ENCODE results near the gene HIRA. TPM values are rescaled to one million over a fixed set of nuclear protein-coding genes. Genes with fewer than 3 reads are reported as not detected.

Gene HIRA
- total RNA-seq, 1 experiment from 2014 or later = 20.0 TPM

DNA sequence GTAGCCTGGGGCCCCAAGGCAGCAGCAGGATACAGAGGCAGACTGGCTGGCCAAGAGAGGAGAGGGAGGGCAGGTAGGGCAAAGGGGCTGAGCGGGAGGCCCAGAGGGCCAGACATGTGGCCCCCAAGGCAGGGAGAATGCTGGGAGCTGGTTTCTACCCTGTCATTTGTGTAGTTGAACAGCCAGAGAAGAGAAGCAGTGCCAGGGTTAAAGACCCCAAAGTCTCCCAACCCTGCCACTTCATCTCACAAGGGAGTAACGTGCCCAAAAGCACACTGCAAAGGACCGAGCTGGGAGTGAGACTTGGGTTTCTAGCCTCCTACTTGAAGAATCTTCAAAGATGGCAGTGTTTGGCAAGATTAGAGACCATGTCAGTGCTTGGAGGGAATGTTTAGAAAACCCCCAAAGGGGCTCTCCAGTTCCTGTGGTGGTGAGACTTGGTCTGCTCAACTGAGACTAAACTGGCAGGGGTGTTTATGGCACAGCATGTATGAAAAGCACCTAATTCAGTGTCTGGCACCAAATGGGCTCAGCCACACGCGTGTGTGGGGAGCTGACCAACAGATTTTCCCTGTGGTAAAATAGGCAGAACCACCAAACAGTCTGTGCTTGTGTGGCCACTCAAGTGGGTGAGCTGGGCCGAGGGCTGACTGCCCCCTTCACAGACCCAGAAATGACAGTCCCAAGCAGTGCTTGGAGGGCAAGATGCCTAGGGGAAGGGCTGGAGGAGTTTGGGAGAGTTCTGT lies 71.8 kb downstream of the HIRA start:
- H4K20me1 ChIP-seq (ENCODE audit: insufficient read depth, low read depth, low read length) = no peaks in the 10 kb centered on the region
- no peak overlapping the region for H2AFZ ChIP-seq (ENCODE audit: low read length)
- H3K9ac ChIP-seq (ENCODE audit: low read length) = no peak overlapping the region
- H3K36me3 ChIP-seq (ENCODE audit: insufficient read depth, low read length) = peaks cover 26% of the 10 kb centered on the region
- no peak overlapping the region for H3K4me2 ChIP-seq (ENCODE audit: low read depth, low read length, poor library complexity, severe bottlenecking)
- H3K9me3 ChIP-seq (ENCODE audit: low read length) = no peaks in the 10 kb centered on the region
- no peak for DNase-seq
- no peak overlapping the region for H3K4me3 ChIP-seq (ENCODE audit: low read length)
- H3K27me3 ChIP-seq (ENCODE audit: low read length) = no peaks in the 10 kb centered on the region
- H3K79me2 ChIP-seq (ENCODE audit: low read length) = no peaks in the 10 kb centered on the region
- no peaks in the 10 kb centered on the region for H3K9me2 ChIP-seq (replicated peaks; ENCODE audit: insufficient read depth, low read length)
- H3K27ac ChIP-seq (ENCODE audit: low read length) = no peak overlapping the region
- peaks cover 13% of the 10 kb centered on the region for H3K4me1 ChIP-seq (ENCODE audit: low read length)

DNA sequence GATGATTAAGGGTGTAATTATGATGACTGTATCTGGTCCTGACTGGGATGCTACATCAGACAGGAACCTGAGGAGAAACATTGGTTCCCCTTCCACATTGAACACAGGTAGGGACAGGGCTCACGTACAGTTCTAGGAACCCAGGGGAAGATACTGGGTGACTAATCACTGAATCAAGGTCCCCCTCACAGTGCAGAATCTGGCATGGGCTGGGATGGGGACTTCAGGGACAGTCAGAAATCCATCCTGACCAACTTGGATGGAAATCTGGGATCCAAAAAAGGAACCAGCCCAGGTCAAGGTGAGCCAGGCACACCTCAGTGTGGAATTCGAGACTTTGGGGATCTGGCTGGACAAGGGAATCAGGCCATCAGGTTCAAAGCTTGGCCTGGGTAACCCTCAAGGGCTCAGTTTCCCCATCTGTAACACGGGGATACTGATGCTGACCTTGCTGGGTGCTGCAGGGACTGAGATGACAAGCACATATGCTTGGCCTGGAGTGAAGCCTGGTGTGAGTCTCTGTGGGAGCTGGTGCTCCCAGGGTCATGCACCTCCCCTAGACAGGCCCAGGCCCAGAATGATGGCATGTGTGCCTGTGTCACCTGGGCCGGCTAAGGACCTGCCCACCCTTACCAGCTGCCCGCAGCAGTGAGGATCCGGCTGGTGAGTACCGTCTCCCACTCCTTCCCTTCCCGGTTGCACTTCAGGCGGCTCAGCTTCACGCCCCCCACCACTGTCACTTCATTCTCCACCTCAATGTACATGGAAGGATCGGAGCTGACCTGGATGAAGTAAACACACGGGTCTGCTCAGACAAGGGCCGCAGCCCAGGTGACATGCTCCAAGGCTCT lies 72.6 kb downstream of the HIRA start:
- Histone ChIP-seq H3K9me2 (replicated peaks; ENCODE audit: insufficient read depth, low read length) (no peaks in the 10 kb centered on the region), H3K4me2 (ENCODE audit: low read depth, low read length, poor library complexity, severe bottlenecking) (no peak overlapping the region), H3K9ac (ENCODE audit: low read length) (no peak overlapping the region), H3K4me1 (ENCODE audit: low read length) (peaks cover 13% of the 10 kb centered on the region), H3K27me3 (ENCODE audit: low read length) (no peaks in the 10 kb centered on the region), H3K36me3 (ENCODE audit: insufficient read depth, low read length) (peaks cover 22% of the 10 kb centered on the region), H3K4me3 (ENCODE audit: low read length) (no peak overlapping the region), H3K79me2 (ENCODE audit: low read length) (no peaks in the 10 kb centered on the region), H2AFZ (ENCODE audit: low read length) (no peak overlapping the region), H3K27ac (ENCODE audit: low read length) (no peak overlapping the region), H4K20me1 (ENCODE audit: insufficient read depth, low read depth, low read length) (no peaks in the 10 kb centered on the region), H3K9me3 (ENCODE audit: low read length) (no peaks in the 10 kb centered on the region)
- DNase-seq = no peak

DNA sequence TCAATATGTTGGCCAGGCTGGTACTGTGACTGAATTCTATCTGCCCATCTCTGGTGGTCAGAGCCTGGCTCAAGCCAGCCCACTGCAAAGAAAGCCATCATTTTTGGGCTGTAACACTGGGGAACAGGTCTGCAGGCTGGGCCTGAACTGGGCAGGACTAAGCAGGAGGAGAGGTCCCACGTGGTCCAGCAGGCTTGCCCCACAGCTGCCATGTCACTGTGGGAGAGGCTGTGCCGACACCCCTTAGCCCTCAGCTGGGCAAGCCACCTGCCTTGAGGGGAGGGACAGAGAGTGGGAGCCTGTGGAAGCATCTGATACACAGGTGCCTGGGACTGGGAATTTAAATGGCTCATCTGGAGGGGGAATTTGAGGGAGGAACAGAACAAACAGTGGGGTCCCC lies 73.3 kb downstream of the HIRA start:
- Histone ChIP-seq H3K9ac (ENCODE audit: low read length) (no peak overlapping the region), H3K36me3 (ENCODE audit: insufficient read depth, low read length) (peaks cover 21% of the 10 kb centered on the region)

DNA sequence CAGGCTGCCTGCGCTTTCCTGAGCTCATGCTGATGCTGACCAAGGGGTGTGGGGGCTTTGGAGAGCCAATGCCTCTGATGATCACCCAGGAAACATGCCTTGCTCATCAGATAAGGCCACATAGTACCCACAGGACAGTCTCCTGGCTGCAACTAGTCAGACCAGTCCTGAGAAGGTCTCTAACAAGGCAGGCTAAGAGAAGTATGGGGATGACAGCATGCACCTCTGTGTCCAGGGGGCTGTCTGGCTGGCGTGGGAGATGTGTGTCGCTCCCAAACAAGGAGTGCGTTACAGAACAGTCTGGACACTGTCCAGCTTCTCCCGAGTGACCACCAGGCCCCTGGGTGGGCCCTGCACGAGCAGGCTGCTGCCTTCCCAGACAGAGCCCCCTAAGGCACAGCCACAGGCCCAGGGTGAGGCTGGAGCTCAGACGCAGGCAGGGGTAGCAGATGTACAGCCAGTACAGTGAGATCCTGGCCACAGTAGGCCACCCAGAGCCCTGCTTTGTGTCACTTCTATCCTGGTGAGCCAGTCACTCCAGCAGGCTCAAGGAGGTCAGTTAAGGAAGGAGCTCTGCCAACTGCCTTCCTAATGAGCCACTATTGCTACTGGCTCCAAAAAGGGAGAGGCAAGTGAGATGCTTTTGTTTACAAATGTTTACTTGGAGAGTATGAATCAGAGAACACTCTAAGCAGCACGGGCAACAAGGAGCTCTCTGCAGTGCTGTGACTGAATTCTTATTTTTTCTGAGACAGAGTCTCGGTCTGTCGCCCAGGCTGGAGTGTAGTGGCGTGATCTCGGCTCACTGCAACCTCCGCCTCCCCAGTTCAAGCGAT lies 74.0 kb downstream of the HIRA start:
- Histone ChIP-seq H3K4me1 (ENCODE audit: low read length) (peaks cover 10% of the 10 kb centered on the region), H3K9me3 (ENCODE audit: low read length) (no peaks in the 10 kb centered on the region), H4K20me1 (ENCODE audit: insufficient read depth, low read depth, low read length) (no peaks in the 10 kb centered on the region), H3K27ac (ENCODE audit: low read length) (no peak overlapping the region), H2AFZ (ENCODE audit: low read length) (no peak overlapping the region), H3K9me2 (replicated peaks; ENCODE audit: insufficient read depth, low read length) (no peaks in the 10 kb centered on the region), H3K36me3 (ENCODE audit: insufficient read depth, low read length) (peaks cover 21% of the 10 kb centered on the region), H3K27me3 (ENCODE audit: low read length) (no peaks in the 10 kb centered on the region), H3K4me2 (ENCODE audit: low read depth, low read length, poor library complexity, severe bottlenecking) (no peak overlapping the region), H3K79me2 (ENCODE audit: low read length) (no peaks in the 10 kb centered on the region), H3K9ac (ENCODE audit: low read length) (no peak overlapping the region), H3K4me3 (ENCODE audit: low read length) (no peak overlapping the region)
- DNase-seq = no peak

More for the DNA sequence above, 73.3 kb downstream of the HIRA start:
- no peak overlapping the region for H3K27ac ChIP-seq (ENCODE audit: low read length)
- H3K9me2 ChIP-seq (replicated peaks; ENCODE audit: insufficient read depth, low read length) = no peaks in the 10 kb centered on the region
- no peak overlapping the region for H3K4me2 ChIP-seq (ENCODE audit: low read depth, low read length, poor library complexity, severe bottlenecking)
- H4K20me1 ChIP-seq (ENCODE audit: insufficient read depth, low read depth, low read length) = no peaks in the 10 kb centered on the region
- no peak for DNase-seq
- H3K4me3 ChIP-seq (ENCODE audit: low read length) = no peak overlapping the region
- H3K4me1 ChIP-seq (ENCODE audit: low read length) = peaks cover 13% of the 10 kb centered on the region
- H3K27me3 ChIP-seq (ENCODE audit: low read length) = no peaks in the 10 kb centered on the region
- H3K79me2 ChIP-seq (ENCODE audit: low read length) = no peaks in the 10 kb centered on the region
- H2AFZ ChIP-seq (ENCODE audit: low read length) = no peak overlapping the region
- H3K9me3 ChIP-seq (ENCODE audit: low read length) = no peaks in the 10 kb centered on the region

DNA sequence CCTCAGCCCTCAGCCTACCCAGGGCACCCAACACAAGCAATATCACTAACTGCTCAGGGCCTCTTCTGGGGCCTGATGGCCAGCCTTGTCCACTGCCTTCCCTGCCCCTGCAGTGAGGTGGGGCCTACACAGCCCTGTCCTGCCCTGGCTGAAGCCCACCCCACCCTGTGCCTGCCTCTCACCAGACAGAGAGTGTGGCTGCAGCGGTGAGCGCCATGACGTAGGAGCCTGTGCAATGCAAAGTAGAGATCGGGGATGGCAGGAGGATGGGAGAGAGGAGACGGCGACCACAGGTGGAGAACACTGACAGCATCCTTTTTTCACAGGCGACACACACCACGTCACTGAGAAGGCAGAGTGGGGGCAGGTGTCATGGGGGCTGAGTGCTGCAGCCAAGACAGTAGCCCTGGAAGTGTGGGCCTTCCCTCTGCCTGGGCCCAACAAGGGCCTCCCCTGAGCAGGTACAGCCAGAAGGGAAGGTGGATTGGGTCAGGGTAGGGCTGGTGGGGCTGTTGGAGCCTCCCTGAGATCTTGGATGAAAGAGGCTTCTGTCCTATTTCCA lies 74.7 kb downstream of the HIRA start:
- Histone ChIP-seq H3K9me3 (ENCODE audit: low read length) (no peaks in the 10 kb centered on the region), H3K27ac (ENCODE audit: low read length) (no peak overlapping the region), H3K27me3 (ENCODE audit: low read length) (no peaks in the 10 kb centered on the region), H3K4me2 (ENCODE audit: low read depth, low read length, poor library complexity, severe bottlenecking) (no peak overlapping the region), H2AFZ (ENCODE audit: low read length) (no peak overlapping the region), H4K20me1 (ENCODE audit: insufficient read depth, low read depth, low read length) (no peaks in the 10 kb centered on the region), H3K4me3 (ENCODE audit: low read length) (no peak overlapping the region), H3K36me3 (ENCODE audit: insufficient read depth, low read length) (peaks cover 21% of the 10 kb centered on the region), H3K79me2 (ENCODE audit: low read length) (no peaks in the 10 kb centered on the region), H3K9ac (ENCODE audit: low read length) (no peak overlapping the region), H3K9me2 (replicated peaks; ENCODE audit: insufficient read depth, low read length) (no peaks in the 10 kb centered on the region), H3K4me1 (ENCODE audit: low read length) (peaks cover 3% of the 10 kb centered on the region)
- DNase-seq = no peak

DNA sequence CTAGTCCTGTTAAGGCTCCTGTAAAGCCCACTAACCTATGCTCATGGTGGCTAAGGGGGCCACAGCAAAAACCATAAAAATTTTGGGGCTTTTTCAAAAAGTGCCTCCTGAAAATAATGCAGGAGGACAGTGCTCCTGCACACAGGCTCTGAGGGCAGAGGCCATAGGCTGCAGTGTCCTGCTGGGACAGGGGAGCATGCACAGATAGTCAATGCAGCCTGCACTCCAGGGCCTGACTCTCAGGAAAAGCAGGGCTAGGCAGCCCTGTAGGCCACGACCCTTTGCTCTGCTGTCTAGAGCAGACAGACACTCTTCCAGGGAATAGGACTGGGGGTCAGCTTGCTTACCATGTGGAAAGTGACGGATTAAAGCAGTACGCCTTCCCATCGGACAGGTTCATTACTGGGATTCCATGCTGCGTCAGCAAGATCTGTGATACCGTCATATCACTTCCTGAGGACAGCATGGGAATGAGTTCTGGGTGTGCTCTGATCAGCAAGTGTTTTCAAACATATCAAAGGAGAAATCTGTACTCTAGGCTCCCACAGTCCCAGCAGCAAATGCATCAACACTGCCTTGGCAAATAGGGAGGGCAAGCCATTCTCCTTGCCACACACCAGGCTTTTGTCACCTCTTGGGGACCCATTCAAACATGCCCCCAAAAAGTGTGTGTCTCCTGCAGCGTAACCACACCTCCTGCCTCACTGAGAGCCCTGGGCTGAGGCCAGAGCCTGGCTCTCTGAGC lies 75.9 kb downstream of the HIRA start:
- H3K4me2 ChIP-seq (ENCODE audit: low read depth, low read length, poor library complexity, severe bottlenecking) = no peak overlapping the region
- no peak overlapping the region for H3K27ac ChIP-seq (ENCODE audit: low read length)
- H2AFZ ChIP-seq (ENCODE audit: low read length) = no peak overlapping the region
- H3K9me3 ChIP-seq (ENCODE audit: low read length) = no peaks in the 10 kb centered on the region
- no peaks in the 10 kb centered on the region for H4K20me1 ChIP-seq (ENCODE audit: insufficient read depth, low read depth, low read length)
- H3K9me2 ChIP-seq (replicated peaks; ENCODE audit: insufficient read depth, low read length) = no peaks in the 10 kb centered on the region
- no peaks in the 10 kb centered on the region for H3K27me3 ChIP-seq (ENCODE audit: low read length)
- no peak overlapping the region for H3K9ac ChIP-seq (ENCODE audit: low read length)
- no peak overlapping the region for H3K4me3 ChIP-seq (ENCODE audit: low read length)
- no peaks in the 10 kb centered on the region for H3K4me1 ChIP-seq (ENCODE audit: low read length)
- peaks cover 32% of the 10 kb centered on the region for H3K36me3 ChIP-seq (ENCODE audit: insufficient read depth, low read length)
- no peaks in the 10 kb centered on the region for H3K79me2 ChIP-seq (ENCODE audit: low read length)
- no peak for DNase-seq

DNA sequence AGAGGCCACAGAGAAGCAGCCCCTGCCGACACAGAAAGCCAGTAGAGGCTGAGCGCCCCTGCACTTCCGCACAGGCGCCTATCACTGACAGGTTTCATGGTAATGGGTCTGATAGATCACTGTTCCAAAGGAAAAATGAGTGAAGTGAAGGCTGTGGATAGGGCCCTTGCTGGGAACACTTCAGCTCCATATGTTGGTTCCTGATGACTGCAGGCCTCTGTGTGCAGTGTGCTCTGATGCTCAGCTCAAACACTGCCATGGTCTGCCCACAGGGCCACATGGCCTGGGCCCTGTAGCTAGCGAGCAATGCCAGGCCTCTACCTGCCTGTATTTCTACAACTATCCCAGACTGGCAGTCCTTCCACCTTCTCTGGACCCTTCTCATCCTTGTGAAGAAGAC lies 77.3 kb downstream of the HIRA start:
- H3K4me2 ChIP-seq (ENCODE audit: low read depth, low read length, poor library complexity, severe bottlenecking) = no peak overlapping the region
- no peaks in the 10 kb centered on the region for H3K9me2 ChIP-seq (replicated peaks; ENCODE audit: insufficient read depth, low read length)
- H3K4me1 ChIP-seq (ENCODE audit: low read length) = no peaks in the 10 kb centered on the region
- H3K36me3 ChIP-seq (ENCODE audit: insufficient read depth, low read length) = peaks cover 31% of the 10 kb centered on the region
- no peak overlapping the region for H3K9ac ChIP-seq (ENCODE audit: low read length)
- H4K20me1 ChIP-seq (ENCODE audit: insufficient read depth, low read depth, low read length) = no peaks in the 10 kb centered on the region
- H3K79me2 ChIP-seq (ENCODE audit: low read length) = no peaks in the 10 kb centered on the region
- no peak overlapping the region for H2AFZ ChIP-seq (ENCODE audit: low read length)
- no peaks in the 10 kb centered on the region for H3K9me3 ChIP-seq (ENCODE audit: low read length)
- H3K4me3 ChIP-seq (ENCODE audit: low read length) = no peak overlapping the region
- no peak overlapping the region for H3K27ac ChIP-seq (ENCODE audit: low read length)
- H3K27me3 ChIP-seq (ENCODE audit: low read length) = no peaks in the 10 kb centered on the region
- DNase-seq = no peak

Measured in Karpas-422 (cell line).